Endothelial cell of umbilical vein (primary cell): ENCODE data around the gene TBX4. TPM values are rescaled to one million over a fixed set of nuclear protein-coding genes. Genes with fewer than 3 reads are reported as not detected.
A peak's percentile ranks its signal among the peaks of the same experiment; 100 is the strongest.

ENCODE experiments used
- BruUV-seq: library from RNA; stranded (reverse); fragments of 400-500 nt; replicated peaks from 2 replicates; lab custom pipeline; 2021; lab: Mats Ljungman, UMichigan
- CTCF ChIA-PET: fragments of 300-600, 350-600 bp; sonication (Branson Sonifier 250); formaldehyde crosslinking; loops from one replicate; lab custom pipeline; 2021; ENCODE audit warnings: antibody characterized with exemption, inconsistent platforms; lab: Charles Lee
- POLR2A ChIA-PET: fragments of 300-600, 350-600 bp; sonication (Branson Sonifier 250); formaldehyde crosslinking; loops from one replicate; lab custom pipeline; 2021; ENCODE audit warnings: antibody characterized with exemption, inconsistent platforms; lab: Charles Lee
- DNase-seq: peaks from one replicate; pipeline ENCODE4 v3.0.0-alpha.2; 2011; ENCODE audit warnings: low read depth, low spot score
- FAIRE-seq: peaks from 2 replicates; lab custom pipeline; 2011; peaks lifted over from hg19 to GRCh38; lab: Jason Lieb, UNC
- H2AFZ ChIP-seq: 2 replicates; pipeline ENCODE4 v1.6.0; 2012; ENCODE audit warnings: low read depth, low read length, control low read depth, inconsistent platforms
- H3K27ac ChIP-seq: 2 replicates; pipeline ENCODE4 v1.5.1; 2011; ENCODE audit warnings: low read depth, mild to moderate bottlenecking, control low read depth, low read length, moderate library complexity; ENCODE audit not compliant: insufficient read depth
- H3K27me3 ChIP-seq, 2 experiments: 2 replicates each; pipeline versions ENCODE4 v1.6.0 to v1.6.1; 2011; ENCODE audit warnings: low read length in 2 of 2, mixed read lengths in 1 of 2; ENCODE audit not compliant: control insufficient read depth in 2 of 2, insufficient read depth in 2 of 2
- H3K36me3 ChIP-seq, 2 experiments: 2 replicates in 1 of 2; 3 replicates in 1 of 2; pipeline ENCODE4 v1.5.1; 2011; ENCODE audit warnings: low read length in 2 of 2, mild to moderate bottlenecking in 1 of 2, moderate library complexity in 1 of 2; ENCODE audit not compliant: control insufficient read depth in 2 of 2, insufficient read depth in 2 of 2; ENCODE audit errors: extremely low read depth in 1 of 2
- H3K4me1 ChIP-seq: 3 replicates; pipeline ENCODE4 v1.5.1; 2011; ENCODE audit warnings: mild to moderate bottlenecking, low read length; ENCODE audit not compliant: control insufficient read depth, insufficient read depth; ENCODE audit errors: extremely low read depth
- H3K4me2 ChIP-seq: 2 replicates; pipeline ENCODE4 v1.6.1; 2011; ENCODE audit warnings: low read length, control low read depth, mixed read lengths; ENCODE audit not compliant: insufficient read depth
- H3K4me3 ChIP-seq, 3 experiments: fragments of 200-600 bp in 1 of 3; sonication (generic), shearing (Covaris generic) in 1 of 3; replicated peaks in 1 of 3; 2 replicates each; pipeline ENCODE4 v1.5.1; 2011 to 2016; ENCODE audit warnings: control low read depth in 3 of 3, low read length in 3 of 3, mild to moderate bottlenecking in 2 of 3, inconsistent platforms in 1 of 3, low read depth in 1 of 3, moderate library complexity in 1 of 3; ENCODE audit not compliant: insufficient read depth in 1 of 3
- H3K79me2 ChIP-seq: 2 replicates; pipeline ENCODE4 v1.6.0; 2012; ENCODE audit warnings: low read length, inconsistent platforms; ENCODE audit not compliant: control insufficient read depth, insufficient read depth
- H3K9ac ChIP-seq: replicated peaks from 2 replicates; pipeline ENCODE3; 2011; ENCODE audit warnings: low read length, control low read depth; ENCODE audit not compliant: insufficient read depth; ENCODE audit errors: extremely low read depth
- H3K9me1 ChIP-seq: replicated peaks from 3 replicates; pipeline ENCODE4 v1.6.0; 2011; ENCODE audit warnings: mild to moderate bottlenecking, low read length; ENCODE audit not compliant: control insufficient read depth, insufficient read depth; ENCODE audit errors: extremely low read depth
- H3K9me3 ChIP-seq: replicated peaks from 2 replicates; pipeline ENCODE4 v1.5.1; 2012; ENCODE audit warnings: low read length, inconsistent platforms; ENCODE audit not compliant: control insufficient read depth, insufficient read depth
- H4K20me1 ChIP-seq: replicated peaks from 2 replicates; pipeline ENCODE3; 2011; ENCODE audit warnings: mild to moderate bottlenecking, low read length; ENCODE audit not compliant: control insufficient read depth, insufficient read depth; ENCODE audit errors: extremely low read depth
- EZH2 ChIP-seq: IDR thresholded peaks from 2 replicates; pipeline ENCODE4 v1.6.1; 2012; ENCODE audit warnings: borderline replicate concordance, low read depth, mild to moderate bottlenecking, moderate library complexity, low read length, inconsistent platforms; ENCODE audit not compliant: severe bottlenecking
- FOS ChIP-seq: IDR thresholded peaks from 2 replicates; pipeline ENCODE4 v1.6.1; 2011; ENCODE audit warnings: mild to moderate bottlenecking, low read length, moderate library complexity, borderline replicate concordance; ENCODE audit not compliant: insufficient read depth
- GATA2 ChIP-seq: IDR thresholded peaks from 2 replicates; pipeline ENCODE4 v1.7.0; 2011; ENCODE audit warnings: low read depth, mild to moderate bottlenecking, moderate library complexity, mixed read lengths, low read length; ENCODE audit not compliant: insufficient read length, insufficient read depth
- JUN ChIP-seq: IDR thresholded peaks from 2 replicates; pipeline ENCODE4 v1.6.1; 2011; ENCODE audit warnings: borderline replicate concordance, low read depth; ENCODE audit not compliant: insufficient read length, insufficient read depth
- MYC ChIP-seq: IDR thresholded peaks from one replicate; pipeline ENCODE4 v1.6.1; 2011; ENCODE audit warnings: mild to moderate bottlenecking, low read depth, low read length
- POLR2A ChIP-seq: IDR thresholded peaks from 2 replicates; pipeline ENCODE4 v1.6.1; 2012; ENCODE audit warnings: low read depth, mild to moderate bottlenecking, control low read depth, low read length
- POLR2AphosphoS5 ChIP-seq: IDR thresholded peaks from 2 replicates; pipeline ENCODE4 v1.6.1; 2012; ENCODE audit warnings: low read depth, mild to moderate bottlenecking, control low read depth, low read length, moderate library complexity; ENCODE audit not compliant: insufficient read depth
- dilution Hi-C: fragments of 300-500 bp; cut with MboI; formaldehyde crosslinking; loops from one replicate; pipeline ENCODE4 v1.15.0; 2019; ENCODE audit warnings: low sequenced_read_pairs; ENCODE audit not compliant: extremely low pct_ligation_motif_present
- intact Hi-C: fragments of 100-400 bp; cut with micrococcal nuclease; formaldehyde crosslinking; loops from one replicate; pipeline ENCODE4 v1.10.0; 2022
- polyA plus RNA-seq, 4 experiments: library from polyadenylated mRNA; depleted of rRNA in 3 of 4; stranded (reverse) in 3 of 4; unstranded in 1 of 4; fragments of >200 nt; gene quantifications; 2 replicates each; pipeline versions ENCODE4 v1.2.1 to v1.2.3, GENCODE V29; 2011 to 2012; ENCODE audit warnings: missing spikeins in 1 of 4
- total RNA-seq: library from RNA; stranded (reverse); gene quantifications from 2 replicates; pipeline ENCODE4 v1.2.3, GENCODE V29; 2021
- TF ChIP-seq, protein P1 (sequence below): IDR thresholded peaks from 2 replicates; pipeline ENCODE4 v1.6.1; 2011; ENCODE audit not compliant: insufficient read depth, insufficient read length
- TF ChIP-seq, protein P2 (sequence below), 2 donors: IDR thresholded peaks; 1 replicate in 1 of 2; 2 replicates in 1 of 2; pipeline ENCODE4 v1.5.1; 2011; ENCODE audit warnings: low read length in 2 of 2, mild to moderate bottlenecking in 2 of 2, moderate library complexity in 2 of 2, control low read depth in 1 of 2, inconsistent platforms in 1 of 2, low read depth in 1 of 2; ENCODE audit not compliant: insufficient read depth in 1 of 2; ENCODE audit errors: extremely low read depth in 1 of 2

TBX4 gene
- total and polyA plus RNA-seq, 2 donors (not counting 3 experiments of a cell fraction or from before 2014, with no cell fraction given): not detected

GRCh38 chr17:61494325-61495160 lies 42.3 kb downstream of the TBX4 start:
- no peak overlapping the region for H3K4me3 ChIP-seq
- intact Hi-C loops (no loop called here), dilution Hi-C loops (no loop called here)
- H3K4me1 ChIP-seq: peaks cover 15% of the 10 kb centered on the region
- no peaks in the 10 kb centered on the region for H4K20me1 ChIP-seq
- H3K4me2 ChIP-seq: peak overlapping the region; percentile 69
- TF ChIP-seq GATA2 (no peak), POLR2AphosphoS5 (no peak), FOS (no peak), JUN (no peak), MYC (no peak), EZH2 (no peak), POLR2A (no peak)
- TF ChIP-seq, protein P1, sequence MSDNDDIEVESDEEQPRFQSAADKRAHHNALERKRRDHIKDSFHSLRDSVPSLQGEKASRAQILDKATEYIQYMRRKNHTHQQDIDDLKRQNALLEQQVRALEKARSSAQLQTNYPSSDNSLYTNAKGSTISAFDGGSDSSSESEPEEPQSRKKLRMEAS: no peak
- TF ChIP-seq, protein P2, sequence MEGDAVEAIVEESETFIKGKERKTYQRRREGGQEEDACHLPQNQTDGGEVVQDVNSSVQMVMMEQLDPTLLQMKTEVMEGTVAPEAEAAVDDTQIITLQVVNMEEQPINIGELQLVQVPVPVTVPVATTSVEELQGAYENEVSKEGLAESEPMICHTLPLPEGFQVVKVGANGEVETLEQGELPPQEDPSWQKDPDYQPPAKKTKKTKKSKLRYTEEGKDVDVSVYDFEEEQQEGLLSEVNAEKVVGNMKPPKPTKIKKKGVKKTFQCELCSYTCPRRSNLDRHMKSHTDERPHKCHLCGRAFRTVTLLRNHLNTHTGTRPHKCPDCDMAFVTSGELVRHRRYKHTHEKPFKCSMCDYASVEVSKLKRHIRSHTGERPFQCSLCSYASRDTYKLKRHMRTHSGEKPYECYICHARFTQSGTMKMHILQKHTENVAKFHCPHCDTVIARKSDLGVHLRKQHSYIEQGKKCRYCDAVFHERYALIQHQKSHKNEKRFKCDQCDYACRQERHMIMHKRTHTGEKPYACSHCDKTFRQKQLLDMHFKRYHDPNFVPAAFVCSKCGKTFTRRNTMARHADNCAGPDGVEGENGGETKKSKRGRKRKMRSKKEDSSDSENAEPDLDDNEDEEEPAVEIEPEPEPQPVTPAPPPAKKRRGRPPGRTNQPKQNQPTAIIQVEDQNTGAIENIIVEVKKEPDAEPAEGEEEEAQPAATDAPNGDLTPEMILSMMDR (IDR thresholded peaks at IDR 0.05; ENCODE audit: extremely low read depth in 1 of 2, insufficient read depth in 1 of 2, low read depth in 1 of 2, low read length in 2 of 2): no peak
- no peaks in the 10 kb centered on the region for H3K9me3 ChIP-seq
- DNase-seq: no peak
- no peak overlapping the region for H2AFZ ChIP-seq
- no peaks in the 10 kb centered on the region for H3K79me2 ChIP-seq
- no peaks in the 10 kb centered on the region for H3K9me1 ChIP-seq
- no TSS peak for BruUV-seq
- ChIA-PET POLR2A (no interaction called here), CTCF (interaction anchor here (1.2 kb wide), 1 partner anchor 45 kb away, joined by 4 read pairs; no protein-coding TSS in a partner anchor)
- no peak overlapping the region for H3K9ac ChIP-seq
- no peak for FAIRE-seq
- H3K27ac ChIP-seq: no peak overlapping the region
- H3K36me3 ChIP-seq: no peaks in the 10 kb centered on the region
- peaks cover 4 to 5% of the 10 kb centered on the region in 2 experiments for H3K27me3 ChIP-seq
